ENCODE measurements around the gene RAB3C. TPM values are rescaled to one million over a fixed set of nuclear protein-coding genes. Genes with fewer than 3 reads are reported as not detected.
A peak's percentile ranks its signal among the peaks of the same experiment; 100 is the strongest.

RAB3C gene
- polyA plus RNA-seq, 6 donors from 2014 or later = 1.1 TPM; not detected in 5

DNA sequence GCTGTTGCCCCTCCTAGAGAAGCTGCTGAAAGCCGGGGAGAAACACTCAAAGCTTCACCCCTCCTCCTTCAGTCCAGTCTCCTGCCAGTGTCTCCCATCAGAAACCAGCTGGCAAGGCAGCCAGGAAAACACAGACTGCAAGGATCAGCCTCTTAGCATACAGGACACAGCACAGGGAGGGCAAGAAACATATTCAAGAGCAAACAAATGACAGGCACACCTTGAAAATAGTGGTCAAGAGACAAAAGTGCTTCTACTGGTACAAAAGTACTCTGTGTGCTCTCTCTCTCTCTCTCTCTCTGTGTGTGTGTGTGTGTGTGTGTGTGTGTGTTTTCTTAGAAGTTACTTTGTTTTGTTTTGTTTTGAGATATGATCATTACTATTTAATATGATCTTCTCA is 227.2 kb downstream of the RAB3C start:
- H3K36me3 Mint-ChIP-seq = peaks cover 0 to 8% of the 10 kb centered on the region in 2 donors
- no peak for ATAC-seq (ENCODE audit: low read depth in 2 of 2)
- H3K9me3 Mint-ChIP-seq = no peaks in the 10 kb centered on the region
- H3K27ac Mint-ChIP-seq = peak overlapping the region in 1 of 6 donors; percentile 4
- H3K4me1 Mint-ChIP-seq = no peaks in the 10 kb centered on the region
- no peak for DNase-seq
- peaks cover 5 to 15% (median 6%) of the 10 kb centered on the region in 3 donors for H3K27me3 Mint-ChIP-seq
- no peak overlapping the region for H3K4me3 Mint-ChIP-seq

DNA sequence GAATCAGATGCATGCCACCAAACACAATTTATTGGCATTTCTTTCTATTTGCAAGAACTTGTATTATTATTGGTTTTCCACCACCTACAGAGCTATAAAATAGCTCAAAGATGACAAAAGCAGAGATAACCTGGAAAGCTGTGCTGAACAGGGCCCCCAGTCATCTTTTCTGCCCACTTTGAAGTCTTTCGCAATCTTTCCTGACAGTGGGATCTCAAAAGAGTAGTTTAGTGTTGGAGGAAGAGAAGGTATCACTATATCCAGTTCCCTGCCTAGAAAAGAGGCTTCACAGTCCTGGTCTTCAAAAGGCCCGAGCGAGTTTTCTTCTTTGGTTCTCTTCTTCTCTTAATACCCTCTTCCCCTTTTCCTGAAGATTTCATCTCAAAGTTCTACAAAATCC is 231.0 kb downstream of the RAB3C start:
- H3K27me3 Mint-ChIP-seq = no peaks in the 10 kb centered on the region
- no peaks in the 10 kb centered on the region for H3K9me3 Mint-ChIP-seq
- H3K4me1 Mint-ChIP-seq = no peaks in the 10 kb centered on the region
- no peak overlapping the region for H3K4me3 Mint-ChIP-seq
- H3K27ac Mint-ChIP-seq = peak overlapping the region in 2 of 6 donors; percentile 8
- DNase-seq (no peak), ATAC-seq (ENCODE audit: low read depth in 2 of 2) (no peak)
- no peaks in the 10 kb centered on the region for H3K36me3 Mint-ChIP-seq

DNA sequence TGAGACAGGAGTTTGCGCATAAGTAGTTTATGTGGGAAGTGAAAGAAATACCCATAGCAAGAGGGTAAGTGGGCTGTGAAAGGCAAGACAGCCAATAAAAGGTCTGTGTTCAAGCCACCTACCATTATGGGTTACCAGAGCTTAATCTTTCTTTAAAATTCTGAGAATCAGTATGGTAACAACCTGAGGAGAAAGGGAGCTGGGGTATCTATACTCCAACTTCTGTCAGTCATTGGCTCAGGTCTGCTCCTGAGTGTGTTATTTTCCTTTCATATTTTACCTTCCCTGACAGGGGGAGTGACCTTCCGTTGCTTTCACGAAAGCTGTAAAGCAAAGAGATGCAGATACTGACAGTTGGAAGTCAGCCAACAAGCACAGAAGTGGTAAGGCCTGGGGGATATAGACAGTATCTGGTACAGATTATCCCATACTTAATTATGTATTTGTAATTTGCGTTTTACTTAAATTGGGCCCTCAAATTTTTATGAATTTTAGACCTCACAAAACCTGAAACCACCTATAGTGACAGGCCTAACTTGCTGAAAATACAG is 233.4 kb downstream of the RAB3C start:
- Mint-ChIP-seq H3K36me3 (no peaks in the 10 kb centered on the region), H3K4me1 (no peaks in the 10 kb centered on the region), H3K27ac (peak overlapping the region in 1 of 6 donors; percentile 69), H3K4me3 (no peak overlapping the region), H3K27me3 (no peaks in the 10 kb centered on the region), H3K9me3 (no peaks in the 10 kb centered on the region)
- ATAC-seq (ENCODE audit: low read depth in 2 of 2) (no peak), DNase-seq (no peak)

DNA sequence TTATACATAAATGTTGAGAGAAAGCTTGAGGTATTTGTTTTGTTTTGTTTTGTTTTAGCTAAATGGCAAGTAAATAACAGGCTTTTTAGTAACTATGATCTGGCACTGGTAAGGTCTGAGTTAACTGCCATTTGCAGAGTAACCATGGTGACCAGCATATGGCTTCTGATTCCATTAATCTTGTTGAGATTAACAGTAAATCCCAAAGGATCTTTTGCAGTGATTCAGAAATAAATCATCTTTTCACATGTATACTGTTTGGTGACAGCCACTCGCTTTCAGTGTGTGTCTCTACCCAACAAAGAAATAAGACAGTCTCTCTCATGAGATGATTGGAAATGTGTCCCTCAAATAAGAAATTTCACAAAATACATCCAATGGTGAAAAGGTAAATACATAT is 235.6 kb downstream of the RAB3C start:
- Mint-ChIP-seq H3K4me3 (no peak overlapping the region), H3K9me3 (no peaks in the 10 kb centered on the region), H3K27me3 (no peaks in the 10 kb centered on the region), H3K36me3 (no peaks in the 10 kb centered on the region), H3K27ac (no peak overlapping the region), H3K4me1 (no peaks in the 10 kb centered on the region)
- DNase-seq (no peak), ATAC-seq (ENCODE audit: low read depth in 2 of 2) (no peak)

DNA sequence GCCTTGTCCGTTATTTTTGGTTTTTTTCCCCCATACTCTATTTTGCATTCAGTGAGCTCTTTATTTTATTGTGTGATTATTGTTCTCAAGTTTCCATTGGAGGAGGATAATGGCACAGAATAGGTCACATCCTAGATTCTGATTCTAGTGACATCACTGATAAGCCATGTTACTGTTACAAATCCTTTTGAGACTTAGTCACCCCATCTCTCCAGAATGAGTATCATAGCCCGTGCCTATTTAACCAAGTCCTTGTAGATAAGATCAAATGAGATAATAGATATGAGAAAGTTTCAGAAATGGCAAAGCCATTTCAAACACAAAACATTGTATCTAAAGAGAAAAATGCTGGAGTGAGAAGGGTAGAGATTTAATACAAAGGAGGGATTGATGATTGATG is 242.6 kb downstream of the RAB3C start:
- DNase-seq (no peak), ATAC-seq (ENCODE audit: low read depth in 2 of 2) (no peak)
- Mint-ChIP-seq H3K4me3 (no peak overlapping the region), H3K9me3 (no peaks in the 10 kb centered on the region), H3K4me1 (no peaks in the 10 kb centered on the region), H3K27me3 (peaks cover 0 to 14% (median 10%) of the 10 kb centered on the region in 3 donors), H3K27ac (no peak overlapping the region), H3K36me3 (no peaks in the 10 kb centered on the region)

DNA sequence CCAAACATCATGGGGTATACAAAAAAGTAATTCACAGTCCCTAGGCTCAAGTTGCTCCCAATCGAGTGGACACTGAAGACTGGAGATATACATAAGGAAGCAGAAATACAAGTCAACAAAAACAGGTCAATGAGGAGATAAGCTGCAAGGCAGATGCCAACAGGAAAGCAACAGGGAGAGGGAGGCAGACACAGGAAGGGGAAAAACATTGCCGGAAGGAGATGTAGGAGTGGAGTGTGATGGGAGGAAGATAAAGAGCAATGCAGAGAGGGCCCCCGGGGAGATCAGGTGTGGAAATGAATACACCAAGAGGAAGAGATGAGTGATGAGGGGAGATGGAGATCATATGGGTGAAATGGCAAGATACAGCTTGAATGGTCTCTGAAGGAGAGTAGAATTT is 243.0 kb downstream of the RAB3C start:
- no peak for DNase-seq
- Mint-ChIP-seq H3K4me1 (no peaks in the 10 kb centered on the region), H3K9me3 (no peaks in the 10 kb centered on the region), H3K4me3 (no peak overlapping the region), H3K36me3 (no peaks in the 10 kb centered on the region), H3K27me3 (peaks cover 0 to 14% (median 10%) of the 10 kb centered on the region in 3 donors), H3K27ac (no peak overlapping the region)
- ATAC-seq (ENCODE audit: low read depth in 2 of 2) = no peak

DNA sequence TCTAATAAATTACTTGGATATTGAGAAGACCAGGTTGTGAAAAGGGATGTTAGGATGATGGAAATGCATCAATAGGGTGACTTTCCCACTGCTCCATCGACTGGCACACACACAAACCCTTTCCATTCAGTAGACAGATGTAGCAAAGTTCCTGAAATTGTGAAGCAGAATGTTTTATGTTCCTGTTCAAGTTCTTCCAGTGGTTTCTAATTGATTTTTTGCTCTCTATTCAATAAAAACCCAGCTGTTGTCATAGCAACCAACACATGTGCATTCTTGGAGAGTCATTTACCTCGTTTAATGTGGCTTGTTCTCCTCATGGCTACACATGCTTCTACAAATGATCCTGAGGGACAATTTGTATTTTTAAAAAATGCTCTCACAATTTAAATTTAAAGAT is 244.6 kb downstream of the RAB3C start:
- peaks cover 0 to 14% (median 10%) of the 10 kb centered on the region in 3 donors for H3K27me3 Mint-ChIP-seq
- DNase-seq (no peak), ATAC-seq (ENCODE audit: low read depth in 2 of 2) (no peak)
- H3K36me3 Mint-ChIP-seq = no peaks in the 10 kb centered on the region
- H3K4me3 Mint-ChIP-seq = no peak overlapping the region
- H3K27ac Mint-ChIP-seq = no peak overlapping the region
- H3K4me1 Mint-ChIP-seq = no peaks in the 10 kb centered on the region
- no peaks in the 10 kb centered on the region for H3K9me3 Mint-ChIP-seq

DNA sequence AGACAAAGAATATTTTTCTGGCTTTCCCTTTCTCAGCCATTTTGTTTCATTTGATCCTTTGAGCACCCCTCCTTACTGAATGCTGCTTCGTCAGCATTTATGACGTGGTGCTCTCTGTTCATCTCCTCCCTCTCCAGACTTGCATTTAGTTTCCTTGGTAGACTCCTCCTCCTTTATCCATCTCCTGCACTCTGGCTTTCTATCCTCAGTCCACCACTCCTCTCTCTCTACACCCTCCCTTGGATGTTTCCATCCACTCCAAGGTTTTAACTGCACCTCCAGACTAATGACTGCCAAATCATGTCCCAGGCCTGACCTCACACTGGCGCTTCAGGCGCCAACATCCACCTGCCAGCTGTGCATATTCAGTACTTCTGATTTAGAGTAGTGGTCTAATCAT is 245.4 kb downstream of the RAB3C start:
- H3K27ac Mint-ChIP-seq = no peak overlapping the region
- H3K4me1 Mint-ChIP-seq = no peaks in the 10 kb centered on the region
- ATAC-seq (ENCODE audit: low read depth in 2 of 2) (no peak), DNase-seq (no peak)
- H3K27me3 Mint-ChIP-seq = peaks cover 0 to 14% (median 10%) of the 10 kb centered on the region in 3 donors
- no peaks in the 10 kb centered on the region for H3K9me3 Mint-ChIP-seq
- H3K36me3 Mint-ChIP-seq = no peaks in the 10 kb centered on the region
- no peak overlapping the region for H3K4me3 Mint-ChIP-seq

DNA sequence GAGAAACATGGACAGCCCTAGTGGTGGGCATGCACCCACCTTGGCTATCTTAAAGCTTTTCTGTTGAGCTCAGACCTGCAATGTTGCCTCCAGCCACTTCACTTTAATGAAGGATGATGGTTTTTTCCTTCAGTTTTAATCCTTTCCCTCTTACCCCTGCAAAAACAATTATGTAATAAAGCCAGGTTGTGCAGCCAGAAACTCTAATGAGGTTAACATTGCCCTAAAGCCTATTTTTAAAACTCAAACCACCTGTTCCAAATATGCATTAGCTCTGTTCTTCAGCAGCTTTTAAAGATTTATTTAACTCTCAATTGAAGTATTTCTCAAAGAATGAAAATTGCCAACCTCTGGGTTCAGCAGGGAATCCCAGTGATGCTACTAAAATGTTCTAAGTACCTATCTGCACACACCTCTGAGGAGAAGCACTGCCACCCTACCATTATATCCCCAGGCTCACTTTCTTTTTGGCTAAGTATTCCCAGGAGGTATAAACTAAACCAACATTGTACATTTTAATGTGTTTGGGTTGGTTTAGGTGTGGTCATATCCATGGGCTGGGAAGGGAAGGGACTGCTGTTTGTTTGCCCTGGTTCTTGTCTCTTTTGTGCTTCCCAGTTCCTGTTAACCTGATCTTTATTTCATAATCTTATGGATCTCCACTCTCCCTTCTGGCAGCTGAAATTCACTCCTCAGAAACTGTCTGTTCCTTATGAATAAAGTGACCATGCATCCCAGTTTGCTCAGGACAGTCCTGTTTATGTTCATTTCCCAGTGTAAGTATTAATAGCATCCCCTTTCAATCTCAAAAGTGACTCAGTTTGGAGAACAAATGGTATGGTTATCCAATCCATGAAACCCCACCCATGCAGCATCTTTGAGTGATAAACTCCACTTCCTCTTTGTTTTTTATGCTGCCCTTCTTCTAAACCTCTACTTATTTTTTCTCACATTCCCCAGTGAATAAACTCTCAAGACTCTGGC is 251.7 kb downstream of the RAB3C start:
- Mint-ChIP-seq H3K4me1 (peaks cover 0 to 6% (median 0%) of the 10 kb centered on the region in 3 donors), H3K9me3 (peaks cover 0 to 12% (median 7%) of the 10 kb centered on the region in 7 donors), H3K36me3 (peaks cover 0 to under 1% of the 10 kb centered on the region in 2 donors), H3K4me3 (no peak overlapping the region), H3K27me3 (no peaks in the 10 kb centered on the region), H3K27ac (peak overlapping the region in 2 of 6 donors; percentile 12 to 26)
- ATAC-seq (ENCODE audit: low read depth in 2 of 2) = no peak
- no peak for DNase-seq

DNA sequence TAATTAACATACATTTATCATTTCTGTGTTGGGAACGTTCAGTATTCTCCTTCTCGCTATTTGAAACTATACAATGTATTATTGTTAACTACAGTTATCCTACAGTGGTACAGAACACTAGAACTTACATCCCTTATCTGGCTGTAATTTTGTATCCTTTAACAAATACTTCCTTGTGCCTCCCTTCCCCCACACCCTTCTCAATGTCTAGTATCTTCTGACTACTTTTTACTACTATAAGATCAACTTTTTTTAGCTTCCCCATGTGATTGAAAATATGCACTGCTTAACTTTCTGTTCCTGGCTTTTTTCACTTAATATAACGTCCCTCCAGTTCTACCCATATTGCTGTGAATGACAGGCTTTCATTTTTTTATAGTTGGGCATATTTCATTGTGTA is 253.5 kb downstream of the RAB3C start:
- ATAC-seq (ENCODE audit: low read depth in 2 of 2) = no peak
- H3K36me3 Mint-ChIP-seq = peaks cover 0 to 14% of the 10 kb centered on the region in 2 donors
- H3K27me3 Mint-ChIP-seq = no peaks in the 10 kb centered on the region
- H3K4me3 Mint-ChIP-seq = no peak overlapping the region
- H3K4me1 Mint-ChIP-seq = peaks cover 0 to 6% (median 0%) of the 10 kb centered on the region in 3 donors
- no peak overlapping the region for H3K27ac Mint-ChIP-seq
- peaks cover 0 to 25% (median 16%) of the 10 kb centered on the region in 7 donors for H3K9me3 Mint-ChIP-seq
- no peak for DNase-seq

DNA sequence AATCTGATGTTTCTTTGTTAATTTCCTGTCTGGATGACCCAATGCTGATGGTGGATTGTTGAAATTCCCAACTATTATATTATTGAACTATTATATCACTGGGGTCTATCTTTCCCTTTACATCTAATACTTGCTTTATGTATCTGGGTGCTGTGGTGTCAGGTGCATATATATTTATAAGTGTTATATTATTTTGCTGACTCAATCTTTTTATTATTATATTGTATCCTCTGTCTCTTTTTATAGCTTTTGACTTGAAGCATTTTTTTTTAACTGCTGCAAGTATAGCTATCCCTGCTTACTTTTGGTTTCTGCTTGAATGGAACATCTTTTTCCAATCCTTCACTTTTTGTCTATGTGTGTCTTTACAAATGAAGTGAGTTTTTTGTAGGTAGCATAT is 255.9 kb downstream of the RAB3C start:
- ATAC-seq (ENCODE audit: low read depth in 2 of 2) (no peak), DNase-seq (no peak)
- Mint-ChIP-seq H3K27me3 (peaks cover 0 to 9% (median 0%) of the 10 kb centered on the region in 3 donors), H3K4me1 (peaks cover 0 to 6% (median 0%) of the 10 kb centered on the region in 3 donors), H3K27ac (peak overlapping the region in 1 of 6 donors; percentile 18), H3K36me3 (peaks cover 0 to 14% of the 10 kb centered on the region in 2 donors), H3K9me3 (peaks cover 0 to 25% (median 16%) of the 10 kb centered on the region in 7 donors), H3K4me3 (no peak overlapping the region)

DNA sequence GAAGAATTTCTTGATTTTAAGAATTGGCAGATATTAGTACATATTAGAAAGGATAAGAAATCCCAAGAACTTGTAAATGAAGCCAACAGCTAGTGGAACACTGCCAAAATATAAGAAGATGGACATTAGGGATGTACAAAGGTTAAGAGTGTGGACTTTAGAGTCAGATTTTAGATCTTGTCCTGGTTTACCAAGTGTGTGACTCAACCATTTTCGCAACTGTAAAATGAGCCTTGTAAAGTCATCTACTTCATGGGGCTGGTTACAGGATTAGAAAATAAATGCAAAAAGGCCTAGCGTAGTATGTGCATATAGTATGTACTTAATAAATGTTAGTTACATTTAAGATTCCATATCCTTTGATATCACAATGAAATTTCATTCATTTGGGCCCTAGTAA is 260.0 kb downstream of the RAB3C start:
- peaks cover 0 to 25% (median 16%) of the 10 kb centered on the region in 7 donors for H3K9me3 Mint-ChIP-seq
- DNase-seq (no peak), ATAC-seq (ENCODE audit: low read depth in 2 of 2) (no peak)
- peak overlapping the region in 1 of 6 donors; percentile 39 for H3K27ac Mint-ChIP-seq
- H3K36me3 Mint-ChIP-seq = peaks cover 0 to 14% of the 10 kb centered on the region in 2 donors
- H3K4me3 Mint-ChIP-seq = no peak overlapping the region
- H3K4me1 Mint-ChIP-seq = no peaks in the 10 kb centered on the region
- H3K27me3 Mint-ChIP-seq = peaks cover 0 to 9% (median 0%) of the 10 kb centered on the region in 3 donors

DNA sequence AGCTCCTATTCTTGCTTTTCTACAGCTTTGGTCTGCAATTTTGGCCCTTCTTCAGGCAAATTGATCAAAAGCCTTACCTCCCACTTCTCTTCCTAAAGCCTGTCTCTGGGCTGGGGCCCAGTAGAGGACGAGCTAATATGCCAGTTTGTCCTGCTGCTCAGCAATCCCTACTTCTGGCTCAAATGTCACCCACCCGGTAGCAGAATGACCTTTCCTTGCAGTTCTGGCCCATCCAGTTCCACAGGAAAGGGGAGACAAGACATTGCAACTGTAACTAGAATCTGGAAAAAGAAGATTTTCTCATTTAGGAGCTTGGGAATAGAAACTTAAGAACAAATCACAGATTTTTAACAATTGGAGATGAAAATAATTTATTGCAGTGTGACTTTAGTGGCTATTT is 261.5 kb downstream of the RAB3C start:
- Mint-ChIP-seq H3K4me3 (no peak overlapping the region), H3K36me3 (peaks cover 0 to 14% of the 10 kb centered on the region in 2 donors), H3K4me1 (no peaks in the 10 kb centered on the region), H3K27me3 (peaks cover 0 to 9% (median 0%) of the 10 kb centered on the region in 3 donors), H3K9me3 (peaks cover 0 to 15% (median 13%) of the 10 kb centered on the region in 7 donors), H3K27ac (no peak overlapping the region)
- ATAC-seq (ENCODE audit: low read depth in 2 of 2) = no peak
- no peak for DNase-seq

DNA sequence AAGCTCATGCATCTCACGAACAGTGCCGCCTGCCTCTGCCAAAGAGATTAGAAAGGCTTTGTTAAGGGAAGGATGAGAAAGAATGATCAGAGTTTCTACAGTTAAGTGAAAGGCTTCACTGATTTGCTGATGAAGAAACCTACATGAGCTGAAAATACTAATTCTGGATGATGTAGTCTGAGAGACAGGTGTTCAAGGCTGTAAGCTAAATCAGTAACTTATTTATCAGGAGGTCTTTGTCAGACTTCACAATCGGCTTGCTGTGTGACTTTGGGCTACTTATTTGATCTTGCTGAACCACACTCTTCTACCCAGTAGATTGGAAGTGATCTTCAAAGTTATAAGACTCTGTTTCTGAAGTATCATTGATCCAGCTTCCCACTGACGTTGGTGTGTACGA is 264.2 kb downstream of the RAB3C start:
- ATAC-seq (ENCODE audit: low read depth in 2 of 2) (no peak), DNase-seq (no peak)
- Mint-ChIP-seq H3K27ac (no peak overlapping the region), H3K4me1 (peaks cover 0 to 5% (median 0%) of the 10 kb centered on the region in 3 donors), H3K4me3 (no peak overlapping the region), H3K9me3 (no peaks in the 10 kb centered on the region), H3K27me3 (peaks cover 0 to 15% (median 5%) of the 10 kb centered on the region in 3 donors), H3K36me3 (no peaks in the 10 kb centered on the region)

Data from naive B cell (primary cell).